ENCODE data around the gene LBH. TPM values are rescaled to one million over a fixed set of nuclear protein-coding genes. Genes with fewer than 3 reads are reported as not detected.

The LBH gene
- total RNA-seq, 1 donor from 2014 or later = 51.7 TPM

DNA sequence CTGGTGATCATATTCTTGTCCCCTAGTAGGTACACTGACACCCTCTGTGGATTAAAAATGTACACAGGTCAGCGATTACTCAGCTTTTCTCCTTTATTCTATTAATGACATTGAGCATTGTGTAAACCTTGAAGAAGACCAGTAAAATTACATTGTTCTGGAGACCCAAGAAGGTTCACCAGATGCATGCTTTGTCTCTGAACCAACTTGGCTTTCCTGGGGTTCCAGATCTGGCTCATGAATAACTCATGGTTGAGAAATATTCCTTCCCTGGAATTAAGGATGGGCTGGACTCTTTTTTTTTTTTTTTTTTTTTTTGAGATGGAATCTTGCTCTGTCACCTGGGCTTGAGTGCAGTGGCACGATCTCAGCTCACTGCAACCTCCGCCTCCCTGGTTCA is 11.9 kb downstream of the LBH start:
- TF ChIP-seq, protein P1, sequence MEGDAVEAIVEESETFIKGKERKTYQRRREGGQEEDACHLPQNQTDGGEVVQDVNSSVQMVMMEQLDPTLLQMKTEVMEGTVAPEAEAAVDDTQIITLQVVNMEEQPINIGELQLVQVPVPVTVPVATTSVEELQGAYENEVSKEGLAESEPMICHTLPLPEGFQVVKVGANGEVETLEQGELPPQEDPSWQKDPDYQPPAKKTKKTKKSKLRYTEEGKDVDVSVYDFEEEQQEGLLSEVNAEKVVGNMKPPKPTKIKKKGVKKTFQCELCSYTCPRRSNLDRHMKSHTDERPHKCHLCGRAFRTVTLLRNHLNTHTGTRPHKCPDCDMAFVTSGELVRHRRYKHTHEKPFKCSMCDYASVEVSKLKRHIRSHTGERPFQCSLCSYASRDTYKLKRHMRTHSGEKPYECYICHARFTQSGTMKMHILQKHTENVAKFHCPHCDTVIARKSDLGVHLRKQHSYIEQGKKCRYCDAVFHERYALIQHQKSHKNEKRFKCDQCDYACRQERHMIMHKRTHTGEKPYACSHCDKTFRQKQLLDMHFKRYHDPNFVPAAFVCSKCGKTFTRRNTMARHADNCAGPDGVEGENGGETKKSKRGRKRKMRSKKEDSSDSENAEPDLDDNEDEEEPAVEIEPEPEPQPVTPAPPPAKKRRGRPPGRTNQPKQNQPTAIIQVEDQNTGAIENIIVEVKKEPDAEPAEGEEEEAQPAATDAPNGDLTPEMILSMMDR (IDR thresholded peaks at IDR 0.05; ENCODE audit: insufficient read depth, low read depth, low read length) = no peak
- TF ChIP-seq EZH2 (IDR thresholded peaks at IDR 0.05; ENCODE audit: insufficient read depth, low read length) = no peak
- H3K4me2 ChIP-seq (ENCODE audit: low read length) = no peak overlapping the region
- peaks cover 18% of the 10 kb centered on the region for H3K36me3 ChIP-seq (ENCODE audit: insufficient read depth, low read length)
- H3K9ac ChIP-seq (ENCODE audit: low read length) = no peak overlapping the region
- Mint-ChIP-seq H3K27me3 (ENCODE audit: low read depth, unreplicated experiment) (no peaks in the 10 kb centered on the region), H3K27ac (ENCODE audit: unreplicated experiment) (no peak overlapping the region), H3K9me3 (ENCODE audit: unreplicated experiment) (no peaks in the 10 kb centered on the region), H3K4me1 (ENCODE audit: low read depth, unreplicated experiment) (peaks cover 4% of the 10 kb centered on the region), H3K36me3 (ENCODE audit: low read depth, unreplicated experiment) (peaks cover 28% of the 10 kb centered on the region), H3K4me3 (ENCODE audit: unreplicated experiment) (no peak overlapping the region)
- H3K27ac ChIP-seq (ENCODE audit: low read depth, low read length) = no peak overlapping the region
- DNase-seq (ENCODE audit: low read depth) = no peak
- H4K20me1 ChIP-seq (ENCODE audit: insufficient read depth, low read length) = peaks cover 79% of the 10 kb centered on the region
- no peak for FAIRE-seq
- H2AFZ ChIP-seq (ENCODE audit: low read depth, low read length) = no peak overlapping the region
- no peaks in the 10 kb centered on the region for H3K27me3 ChIP-seq (ENCODE audit: insufficient read depth, low read length)
- no peaks in the 10 kb centered on the region for H3K4me1 ChIP-seq (ENCODE audit: insufficient read depth, low read length)
- H3K79me2 ChIP-seq (ENCODE audit: insufficient read depth, low read length) = peaks cover 91% of the 10 kb centered on the region
- H3K4me3 ChIP-seq (ENCODE audit: insufficient read depth, low read depth, low read length) = no peak overlapping the region
- no peaks in the 10 kb centered on the region for H3K9me3 ChIP-seq (ENCODE audit: insufficient read depth, low read depth, low read length)

DNA sequence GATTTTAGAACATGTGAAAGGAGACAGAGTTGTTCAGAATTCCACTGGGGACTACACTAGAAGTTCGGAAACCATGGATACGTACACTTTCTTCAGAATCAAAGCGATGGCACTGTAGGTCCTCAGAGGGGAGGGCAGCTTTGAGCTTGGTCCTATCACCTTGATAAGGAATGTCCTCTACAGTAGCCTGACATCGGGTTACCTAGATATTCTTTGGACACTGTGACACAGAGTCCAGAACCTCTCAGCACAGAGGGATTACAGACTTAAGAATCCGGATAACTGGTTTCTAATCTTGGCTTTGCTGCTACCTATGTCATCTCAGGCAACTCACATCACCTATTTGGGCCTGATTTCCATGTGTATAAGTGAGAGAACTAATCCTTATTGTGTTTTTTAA is 14.0 kb downstream of the LBH start:
- H4K20me1 ChIP-seq (ENCODE audit: insufficient read depth, low read length) = peaks cover 79% of the 10 kb centered on the region
- no peaks in the 10 kb centered on the region for H3K9me3 ChIP-seq (ENCODE audit: insufficient read depth, low read depth, low read length)
- H2AFZ ChIP-seq (ENCODE audit: low read depth, low read length) = no peak overlapping the region
- Mint-ChIP-seq H3K9me3 (ENCODE audit: unreplicated experiment) (no peaks in the 10 kb centered on the region), H3K4me1 (ENCODE audit: low read depth, unreplicated experiment) (peaks cover 7% of the 10 kb centered on the region), H3K27me3 (ENCODE audit: low read depth, unreplicated experiment) (no peaks in the 10 kb centered on the region), H3K27ac (ENCODE audit: unreplicated experiment) (no peak overlapping the region), H3K4me3 (ENCODE audit: unreplicated experiment) (no peak overlapping the region), H3K36me3 (ENCODE audit: low read depth, unreplicated experiment) (peaks cover 13% of the 10 kb centered on the region)
- peaks cover 93% of the 10 kb centered on the region for H3K79me2 ChIP-seq (ENCODE audit: insufficient read depth, low read length)
- no peak for DNase-seq (ENCODE audit: low read depth)
- H3K4me2 ChIP-seq (ENCODE audit: low read length) = no peak overlapping the region
- H3K9ac ChIP-seq (ENCODE audit: low read length) = no peak overlapping the region
- no peak for FAIRE-seq
- H3K27me3 ChIP-seq (ENCODE audit: insufficient read depth, low read length) = no peaks in the 10 kb centered on the region
- no peak overlapping the region for H3K4me3 ChIP-seq (ENCODE audit: insufficient read depth, low read depth, low read length)
- H3K36me3 ChIP-seq (ENCODE audit: insufficient read depth, low read length) = peaks cover 7% of the 10 kb centered on the region
- H3K4me1 ChIP-seq (ENCODE audit: insufficient read depth, low read length) = no peaks in the 10 kb centered on the region
- TF ChIP-seq, protein P1 (IDR thresholded peaks at IDR 0.05; ENCODE audit: insufficient read depth, low read depth, low read length) = no peak
- no peak for TF ChIP-seq EZH2 (IDR thresholded peaks at IDR 0.05; ENCODE audit: insufficient read depth, low read length)
- no peak overlapping the region for H3K27ac ChIP-seq (ENCODE audit: low read depth, low read length)

DNA sequence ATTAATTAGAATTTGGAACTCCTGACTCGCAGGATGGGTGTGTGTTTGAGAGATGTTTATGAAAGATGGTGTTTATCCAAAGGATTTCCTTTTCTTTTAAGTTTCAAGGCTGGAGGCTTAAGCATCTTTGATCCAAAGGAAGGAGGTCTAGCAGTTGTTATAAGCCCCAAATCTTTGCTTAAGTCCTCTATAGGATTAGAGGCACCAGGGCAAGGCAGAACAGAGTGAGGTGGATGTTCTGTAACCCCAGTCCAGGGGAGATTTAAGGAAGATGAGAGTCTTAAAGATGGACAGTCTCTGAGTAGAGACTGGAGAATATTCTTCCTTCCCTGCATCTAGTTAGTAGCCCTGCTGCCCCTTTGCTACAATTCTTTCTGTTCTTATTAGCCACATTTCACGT is 17.5 kb downstream of the LBH start:
- H3K4me1 Mint-ChIP-seq (ENCODE audit: low read depth, unreplicated experiment) = peaks cover 30% of the 10 kb centered on the region
- FAIRE-seq = no peak
- no peak for DNase-seq (ENCODE audit: low read depth)
- H3K36me3 Mint-ChIP-seq (ENCODE audit: low read depth, unreplicated experiment) = peaks cover 13% of the 10 kb centered on the region
- Histone ChIP-seq H3K79me2 (ENCODE audit: insufficient read depth, low read length) (peaks cover 91% of the 10 kb centered on the region), H2AFZ (ENCODE audit: low read depth, low read length) (no peak overlapping the region), H4K20me1 (ENCODE audit: insufficient read depth, low read length) (peaks cover 70% of the 10 kb centered on the region), H3K9ac (ENCODE audit: low read length) (no peak overlapping the region), H3K4me2 (ENCODE audit: low read length) (no peak overlapping the region), H3K9me3 (ENCODE audit: insufficient read depth, low read depth, low read length) (no peaks in the 10 kb centered on the region), H3K36me3 (ENCODE audit: insufficient read depth, low read length) (peaks cover 3% of the 10 kb centered on the region), H3K27ac (ENCODE audit: low read depth, low read length) (no peak overlapping the region), H3K27me3 (ENCODE audit: insufficient read depth, low read length) (no peaks in the 10 kb centered on the region), H3K4me1 (ENCODE audit: insufficient read depth, low read length) (peaks cover 17% of the 10 kb centered on the region), H3K4me3 (ENCODE audit: insufficient read depth, low read depth, low read length) (no peak overlapping the region)
- no peak overlapping the region for H3K27ac Mint-ChIP-seq (ENCODE audit: unreplicated experiment)
- TF ChIP-seq, protein P1 (IDR thresholded peaks at IDR 0.05; ENCODE audit: insufficient read depth, low read depth, low read length) = no peak
- TF ChIP-seq EZH2 (IDR thresholded peaks at IDR 0.05; ENCODE audit: insufficient read depth, low read length) = no peak
- no peaks in the 10 kb centered on the region for H3K9me3 Mint-ChIP-seq (ENCODE audit: unreplicated experiment)
- H3K4me3 Mint-ChIP-seq (ENCODE audit: unreplicated experiment) = peak overlapping the region; percentile 21
- no peaks in the 10 kb centered on the region for H3K27me3 Mint-ChIP-seq (ENCODE audit: low read depth, unreplicated experiment)
